BJ (cell line): Measurements from ENCODE around the gene TBXAS1. TPM values are rescaled to one million over a fixed set of nuclear protein-coding genes. Genes with fewer than 3 reads are reported as not detected.

Experiments
- CTCF ChIA-PET: fragments of 350-600 bp; formaldehyde crosslinking; extraction: SDS; loops from one replicate; lab custom pipeline; 2021; ENCODE audit warnings: antibody characterized with exemption, inconsistent platforms; lab: Yijun Ruan, JAX
- POLR2A ChIA-PET: fragments of 300-600 bp; sonication (Branson Sonifier 250); formaldehyde crosslinking; extraction: SDS; loops from one replicate; lab custom pipeline; 2021; ENCODE audit warnings: antibody characterized with exemption; lab: Charles Lee
- DNase-seq: peaks from one replicate; pipeline ENCODE4 v3.0.0-alpha.2; 2011; ENCODE audit warnings: low read depth
- H3K27me3 ChIP-seq: 2 replicates; pipeline ENCODE4 v1.6.0; 2011; ENCODE audit warnings: low read length; ENCODE audit not compliant: control insufficient read depth, insufficient read depth
- H3K36me3 ChIP-seq: 2 replicates; pipeline ENCODE4 v1.5.1; 2011; ENCODE audit warnings: low read length; ENCODE audit not compliant: control insufficient read depth, insufficient read depth
- H3K4me3 ChIP-seq: 2 replicates; pipeline ENCODE4 v1.5.1; 2011; ENCODE audit warnings: low read depth, mild to moderate bottlenecking, control low read depth, low read length
- polyA plus RNA-seq: library from polyadenylated mRNA; depleted of rRNA; stranded (reverse); fragments of >200 nt; gene quantifications from 2 replicates; pipeline ENCODE4 v1.2.3, GENCODE V29; 2011
- TF ChIP-seq, protein P1 (sequence below): IDR thresholded peaks from 2 replicates; pipeline ENCODE4 v1.5.1; 2011; ENCODE audit warnings: low read depth, mild to moderate bottlenecking, control low read depth, inconsistent platforms, low read length, moderate library complexity; ENCODE audit not compliant: insufficient read depth

The TBXAS1 gene
- polyA plus RNA-seq, 1 experiment = 0.16 TPM

DNA sequence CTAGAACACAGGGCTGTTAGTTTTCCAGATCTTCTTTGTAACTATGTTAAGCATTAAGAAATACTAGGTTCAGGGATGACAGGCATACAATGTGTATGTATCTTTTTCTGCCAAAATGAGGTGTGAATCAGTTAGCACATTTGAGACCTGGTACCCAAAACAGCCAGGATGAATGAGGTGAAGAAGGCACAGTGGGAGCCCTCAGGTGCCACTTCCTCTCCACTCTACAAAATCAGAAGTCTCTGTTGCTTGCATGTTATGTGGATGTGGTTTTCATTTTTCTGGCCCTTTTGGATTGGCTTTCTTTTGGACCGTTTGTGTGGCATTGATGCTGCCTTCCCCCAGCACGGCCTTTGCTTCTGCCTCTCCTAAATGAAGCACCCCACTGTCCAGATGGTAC, 15.4 kb upstream of the TBXAS1 start:
- Histone ChIP-seq H3K36me3 (no peaks in the 10 kb centered on the region), H3K4me3 (no peak overlapping the region), H3K27me3 (0 out of 2 replicates have a peak, but pooled peaks cover 3% of the 10 kb centered on the region)
- TF ChIP-seq, protein P1, sequence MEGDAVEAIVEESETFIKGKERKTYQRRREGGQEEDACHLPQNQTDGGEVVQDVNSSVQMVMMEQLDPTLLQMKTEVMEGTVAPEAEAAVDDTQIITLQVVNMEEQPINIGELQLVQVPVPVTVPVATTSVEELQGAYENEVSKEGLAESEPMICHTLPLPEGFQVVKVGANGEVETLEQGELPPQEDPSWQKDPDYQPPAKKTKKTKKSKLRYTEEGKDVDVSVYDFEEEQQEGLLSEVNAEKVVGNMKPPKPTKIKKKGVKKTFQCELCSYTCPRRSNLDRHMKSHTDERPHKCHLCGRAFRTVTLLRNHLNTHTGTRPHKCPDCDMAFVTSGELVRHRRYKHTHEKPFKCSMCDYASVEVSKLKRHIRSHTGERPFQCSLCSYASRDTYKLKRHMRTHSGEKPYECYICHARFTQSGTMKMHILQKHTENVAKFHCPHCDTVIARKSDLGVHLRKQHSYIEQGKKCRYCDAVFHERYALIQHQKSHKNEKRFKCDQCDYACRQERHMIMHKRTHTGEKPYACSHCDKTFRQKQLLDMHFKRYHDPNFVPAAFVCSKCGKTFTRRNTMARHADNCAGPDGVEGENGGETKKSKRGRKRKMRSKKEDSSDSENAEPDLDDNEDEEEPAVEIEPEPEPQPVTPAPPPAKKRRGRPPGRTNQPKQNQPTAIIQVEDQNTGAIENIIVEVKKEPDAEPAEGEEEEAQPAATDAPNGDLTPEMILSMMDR = no peak
- CTCF ChIA-PET = no interaction called here
- POLR2A ChIA-PET = no interaction called here
- DNase-seq = no peak

DNA sequence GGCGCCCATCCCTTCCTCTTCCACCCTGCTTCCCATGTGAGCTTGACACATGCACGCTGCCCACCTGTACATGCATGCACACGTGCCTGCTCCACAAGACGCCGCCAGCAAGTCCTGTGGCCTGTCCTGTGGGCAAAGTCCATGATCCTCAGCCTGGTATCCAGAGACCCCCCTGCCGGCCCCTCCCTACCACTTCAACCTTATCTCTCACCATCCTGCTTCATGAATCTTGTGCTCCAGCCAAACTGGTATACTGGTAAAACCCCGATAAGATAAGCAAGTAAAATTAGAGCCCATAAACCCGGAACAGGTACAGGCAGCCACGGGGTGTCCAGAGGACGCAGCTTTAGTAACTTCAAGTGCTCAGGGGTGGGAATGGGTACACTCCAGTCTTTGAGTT, 11.8 kb upstream of the TBXAS1 start:
- TF ChIP-seq, protein P1 = no peak
- no peak overlapping the region for H3K4me3 ChIP-seq
- no peaks in the 10 kb centered on the region for H3K36me3 ChIP-seq
- POLR2A ChIA-PET = no interaction called here
- DNase-seq = no peak
- H3K27me3 ChIP-seq = peaks cover 7% of the 10 kb centered on the region
- CTCF ChIA-PET = interaction anchor here (0.7 kb wide), 1 partner anchor 33 kb away, joined by 3 read pairs; no protein-coding TSS in a partner anchor

DNA sequence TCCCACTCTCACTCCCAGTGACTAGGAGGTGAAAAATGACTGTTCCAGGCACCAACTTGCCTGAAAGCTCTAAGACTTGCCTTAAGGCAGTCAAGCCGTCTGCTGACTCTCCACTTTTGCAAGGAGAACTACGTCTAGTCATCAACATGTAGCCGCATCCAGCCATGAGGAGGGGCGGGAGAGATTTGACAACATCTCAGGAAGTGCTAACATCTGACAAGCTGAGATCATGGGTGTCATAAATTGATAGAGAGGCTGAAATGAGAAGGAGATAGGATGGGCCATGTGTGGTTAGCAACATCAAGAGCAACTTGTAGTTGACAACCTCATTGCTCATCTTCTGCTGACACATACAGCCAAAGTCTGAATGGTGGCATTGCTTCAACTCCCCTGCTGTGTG, 9.0 kb upstream of the TBXAS1 start:
- CTCF ChIA-PET = no interaction called here
- POLR2A ChIA-PET = no interaction called here

GRCh38 chr7:139821349-139822105, 7.5 kb upstream of the TBXAS1 start:
- Histone ChIP-seq H3K27me3 (peaks cover 10% of the 10 kb centered on the region), H3K36me3 (no peaks in the 10 kb centered on the region), H3K4me3 (no peak overlapping the region)
- POLR2A ChIA-PET = no interaction called here
- TF ChIP-seq, protein P1 = no peak
- CTCF ChIA-PET = interaction anchor here (1.2 kb wide), 1 partner anchor 10 kb away, joined by 3 read pairs; no protein-coding TSS in a partner anchor
- DNase-seq = no peak

More for the DNA sequence above, 9.0 kb upstream of the TBXAS1 start:
- no peak for DNase-seq
- H3K27me3 ChIP-seq = peaks cover 12% of the 10 kb centered on the region
- no peak overlapping the region for H3K4me3 ChIP-seq
- no peaks in the 10 kb centered on the region for H3K36me3 ChIP-seq
- TF ChIP-seq, protein P1 = no peak

DNA sequence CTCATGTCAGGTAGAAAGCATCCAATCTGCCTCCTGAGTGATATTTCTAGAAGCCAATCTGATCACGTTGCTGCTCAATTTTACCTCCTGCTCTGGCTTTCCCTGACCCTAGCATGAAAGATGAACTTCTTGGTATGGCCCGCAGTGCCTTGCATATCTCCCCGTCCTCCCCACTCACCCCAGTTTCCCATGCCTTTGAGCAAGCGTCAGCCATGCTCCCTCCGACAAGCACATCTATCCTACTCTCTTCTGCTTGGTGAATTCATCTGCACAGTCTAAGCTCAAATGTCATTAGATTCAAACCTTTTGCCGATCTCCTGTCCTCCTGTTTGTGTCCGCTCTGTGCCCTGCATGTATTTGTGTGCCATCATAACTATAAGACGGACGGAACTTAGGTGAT, 6.2 kb upstream of the TBXAS1 start:
- TF ChIP-seq, protein P1 = no peak
- DNase-seq = no peak
- H3K36me3 ChIP-seq = no peaks in the 10 kb centered on the region
- H3K4me3 ChIP-seq = no peak overlapping the region
- ChIA-PET CTCF (no interaction called here), POLR2A (interaction anchor here (0.6 kb wide), 1 partner anchor 151 kb away, joined by 4 read pairs; no protein-coding TSS in a partner anchor)
- H3K27me3 ChIP-seq = peaks cover 14% of the 10 kb centered on the region
